ENCODE data around the gene CHN2.

CHN2 gene

GRCh38 chr7:29314148-29314547 is 119.6 kb downstream of the CHN2 start:
- H3K4me3 ChIP-seq (ENCODE audit: low read depth, low read length), result no peak overlapping the region
- no peak for DNase-seq
- no peaks in the 10 kb centered on the region for H3K36me3 ChIP-seq
- H3K9me3 ChIP-seq (ENCODE audit: severe bottlenecking), result no peaks in the 10 kb centered on the region
- no peaks in the 10 kb centered on the region for H3K27me3 ChIP-seq (ENCODE audit: insufficient read depth, low read depth, severe bottlenecking)
- H3K27ac ChIP-seq, result no peak overlapping the region
- TF ChIP-seq CTCF (IDR thresholded peaks at IDR 0.05; ENCODE audit: low read depth, low read length), result no peak

DNA sequence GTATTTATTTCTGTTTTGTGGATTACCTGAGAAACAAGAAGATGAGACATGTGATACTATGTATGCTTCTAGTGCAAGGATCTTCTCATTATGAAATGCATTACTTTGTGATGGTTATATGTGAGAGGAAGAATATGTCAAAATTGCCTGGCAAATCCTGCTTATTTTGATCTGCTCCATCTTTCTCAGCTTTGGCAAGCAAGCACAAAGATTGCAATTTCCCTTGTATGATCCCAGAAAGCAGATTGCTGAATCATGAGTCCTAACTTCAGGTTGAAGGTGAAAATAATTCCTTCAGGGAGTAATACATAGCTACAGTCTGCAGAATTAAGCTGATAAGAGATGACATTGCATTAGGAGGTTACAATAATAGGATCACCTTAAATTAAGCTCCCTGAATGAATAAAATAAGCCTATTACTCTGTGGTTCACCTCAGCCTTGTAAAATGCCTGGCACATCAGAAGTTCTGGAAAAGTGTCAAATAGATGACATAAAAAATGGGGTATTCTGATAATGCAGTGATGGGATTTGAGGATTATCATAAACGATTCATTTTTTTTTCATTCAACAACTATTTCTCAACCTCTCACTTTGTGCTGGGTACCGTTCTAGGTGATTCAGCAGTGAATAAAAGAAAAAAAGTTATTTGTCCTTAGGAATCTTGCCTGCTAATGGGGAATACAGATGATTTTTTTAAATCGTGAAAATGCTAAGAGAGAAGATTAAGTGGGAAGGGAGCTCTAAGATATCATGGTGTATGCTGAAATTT is 120.7 kb downstream of the CHN2 start:
- no peaks in the 10 kb centered on the region for H3K27me3 ChIP-seq (ENCODE audit: insufficient read depth, low read depth, severe bottlenecking)
- no peak overlapping the region for H3K4me3 ChIP-seq (ENCODE audit: low read depth, low read length)
- no peaks in the 10 kb centered on the region for H3K9me3 ChIP-seq (ENCODE audit: severe bottlenecking)
- H3K27ac ChIP-seq, result no peak overlapping the region
- TF ChIP-seq CTCF (IDR thresholded peaks at IDR 0.05; ENCODE audit: low read depth, low read length), result no peak
- no peaks in the 10 kb centered on the region for H3K36me3 ChIP-seq
- DNase-seq, result no peak

DNA sequence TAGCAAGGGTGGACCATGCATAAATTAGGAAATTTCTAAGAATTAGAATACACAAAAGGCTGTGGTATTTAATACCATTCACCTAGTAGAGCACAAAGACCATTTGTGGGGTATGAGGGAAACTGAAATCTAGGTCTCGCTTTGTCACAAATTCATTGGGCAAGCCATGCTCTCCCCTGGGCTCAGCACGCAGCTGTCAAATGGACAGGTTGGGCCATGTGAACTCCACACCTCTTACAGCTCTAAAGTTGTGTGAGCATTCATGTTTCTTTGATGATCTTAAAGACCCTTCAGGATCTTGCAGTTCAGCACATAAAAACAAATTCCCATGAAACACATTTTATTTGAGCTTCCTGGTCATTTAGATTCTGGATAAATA is 121.3 kb downstream of the CHN2 start:
- no peak for DNase-seq
- no peak overlapping the region for H3K27ac ChIP-seq
- no peaks in the 10 kb centered on the region for H3K36me3 ChIP-seq
- no peak overlapping the region for H3K4me3 ChIP-seq (ENCODE audit: low read depth, low read length)
- no peaks in the 10 kb centered on the region for H3K9me3 ChIP-seq (ENCODE audit: severe bottlenecking)
- TF ChIP-seq CTCF (IDR thresholded peaks at IDR 0.05; ENCODE audit: low read depth, low read length), result no peak
- no peaks in the 10 kb centered on the region for H3K27me3 ChIP-seq (ENCODE audit: insufficient read depth, low read depth, severe bottlenecking)

DNA sequence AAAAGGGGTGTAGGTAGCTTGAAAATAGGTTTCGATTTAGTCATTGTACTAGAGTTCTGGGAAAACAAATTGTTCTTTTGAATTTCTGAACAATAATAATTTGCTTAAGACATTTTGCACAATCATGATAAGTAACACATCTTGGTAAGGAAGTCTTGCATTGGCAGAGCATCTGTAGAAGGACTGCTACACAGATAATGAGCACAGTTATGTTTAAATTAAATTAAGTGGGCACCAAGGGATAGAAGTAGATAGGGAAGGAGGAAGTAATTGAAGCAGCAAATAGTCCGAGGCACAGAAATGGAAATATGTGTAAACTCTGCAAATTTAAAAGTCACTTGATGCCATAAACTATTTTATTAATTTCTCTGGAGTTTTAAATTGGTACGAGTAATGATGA is 122.4 kb downstream of the CHN2 start:
- TF ChIP-seq CTCF (IDR thresholded peaks at IDR 0.05; ENCODE audit: low read depth, low read length), result no peak
- H3K9me3 ChIP-seq (ENCODE audit: severe bottlenecking), result no peaks in the 10 kb centered on the region
- H3K36me3 ChIP-seq, result no peaks in the 10 kb centered on the region
- H3K27ac ChIP-seq, result no peak overlapping the region
- H3K4me3 ChIP-seq (ENCODE audit: low read depth, low read length), result no peak overlapping the region
- no peak for DNase-seq
- H3K27me3 ChIP-seq (ENCODE audit: insufficient read depth, low read depth, severe bottlenecking), result no peaks in the 10 kb centered on the region

DNA sequence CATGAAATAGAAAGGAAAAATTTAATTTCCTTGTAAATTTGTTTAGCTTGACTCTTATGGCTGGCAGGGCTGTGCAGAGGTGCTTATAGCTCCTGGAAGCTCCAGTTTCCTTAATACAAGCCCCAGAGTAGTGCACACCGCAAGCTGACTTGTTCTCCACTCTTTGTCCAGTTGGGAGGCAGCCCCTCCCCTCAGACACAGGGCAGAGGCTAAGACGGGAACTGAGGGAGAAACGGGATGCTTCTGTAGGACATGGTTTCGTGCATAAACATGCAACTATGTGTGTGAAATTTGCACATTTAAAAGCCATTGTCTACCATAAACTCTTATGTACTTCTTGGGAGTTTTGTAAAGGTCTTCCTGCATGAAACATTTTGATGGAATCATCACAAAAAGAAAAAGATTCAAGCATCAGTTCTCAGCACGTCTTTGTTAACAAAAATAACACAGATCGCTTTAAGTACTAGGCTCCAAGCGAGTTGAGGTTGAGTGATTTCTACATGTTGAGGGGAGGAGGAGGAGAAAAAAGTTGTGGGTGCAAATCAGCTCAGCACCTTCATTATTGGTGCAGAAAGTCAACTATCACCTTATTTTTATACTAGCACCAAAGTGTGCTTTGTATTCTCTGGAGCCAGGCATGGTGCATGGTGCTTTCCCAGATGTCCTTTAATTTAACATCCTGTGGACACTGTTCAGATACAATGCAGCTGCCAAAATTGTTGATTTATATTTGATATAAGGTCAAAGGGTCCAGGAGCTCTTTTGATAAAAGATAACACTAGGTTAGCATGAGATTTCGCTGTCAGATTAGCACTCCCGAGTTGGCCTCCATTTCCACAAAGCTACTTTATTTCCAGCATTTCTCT is 124.5 kb downstream of the CHN2 start:
- Histone ChIP-seq H3K27me3 (ENCODE audit: insufficient read depth, low read depth, severe bottlenecking) (no peaks in the 10 kb centered on the region), H3K27ac (no peak overlapping the region), H3K36me3 (no peaks in the 10 kb centered on the region), H3K4me3 (ENCODE audit: low read depth, low read length) (no peak overlapping the region), H3K9me3 (ENCODE audit: severe bottlenecking) (no peaks in the 10 kb centered on the region)
- DNase-seq, result no peak
- TF ChIP-seq CTCF (IDR thresholded peaks at IDR 0.05; ENCODE audit: low read depth, low read length), result no peak

Measured in WERI-Rb-1 (cell line).